K562 (cell line): ENCODE measurements around the gene LTBP1. TPM values are rescaled to one million over a fixed set of nuclear protein-coding genes. Genes with fewer than 3 reads are reported as not detected.

Source experiments
- ATF7 ChIP-seq: fragments of 450-650 bp; IDR thresholded peaks from 2 replicates; pipeline ENCODE4 v1.7.1; 2014; ENCODE audit warnings: mild to moderate bottlenecking, moderate library complexity
- BHLHE40 ChIP-seq: IDR thresholded peaks from 2 replicates; pipeline ENCODE4 v1.6.1; 2011; ENCODE audit warnings: low read length, improper control_type of control experiment
- HIVEP1 ChIP-seq: fragments of 250-450 bp; sonication (Bioruptor Pico); IDR thresholded peaks from 2 replicates; pipeline ENCODE4 v1.4.0; 2020; ENCODE audit warnings: mild to moderate bottlenecking
- ILK ChIP-seq: fragments of 450-650 bp; IDR thresholded peaks from 2 replicates; pipeline ENCODE4 v1.6.1; 2016; ENCODE audit warnings: missing genetic modification characterization, low read depth, mild to moderate bottlenecking, missing compliant biosample characterization, moderate library complexity, borderline replicate concordance
- RBM15 ChIP-seq: fragments of 200-400 bp; formaldehyde crosslinking; IDR thresholded peaks from 2 replicates; pipeline ENCODE4 v1.6.1; 2018; ENCODE audit warnings: mild to moderate bottlenecking, low read length, moderate library complexity; ENCODE audit not compliant: insufficient read depth
- RBM39 ChIP-seq: fragments of 200-400 bp; formaldehyde crosslinking; optimal IDR thresholded peaks from 2 replicates; pipeline ENCODE3; 2018; ENCODE audit warnings: low read depth, low read length
- SAP30 ChIP-seq: fragments of 200-600 bp; sonication (generic); IDR thresholded peaks from 2 replicates; pipeline ENCODE4 v1.6.1; 2012; ENCODE audit warnings: borderline replicate concordance, low read depth, mild to moderate bottlenecking, moderate library complexity, low read length, control low read depth, inconsistent platforms; ENCODE audit not compliant: insufficient read depth, poor library complexity, severe bottlenecking
- ZBED1 ChIP-seq: IDR thresholded peaks from 2 replicates; pipeline ENCODE4 v1.6.1; 2014
- ZBTB7A ChIP-seq: IDR thresholded peaks from 2 replicates; pipeline ENCODE4 v1.6.1; 2011; ENCODE audit warnings: low read depth, mild to moderate bottlenecking, low read length, moderate library complexity, borderline replicate concordance; ENCODE audit not compliant: control insufficient read depth
- ZNF551 ChIP-seq: fragments of 250-450 bp; sonication (Bioruptor Pico); IDR thresholded peaks from 2 replicates; pipeline ENCODE4 v1.5.0; 2021; ENCODE audit warnings: mild to moderate bottlenecking, moderate library complexity
- ZNF780A ChIP-seq: fragments of 250-450 bp; sonication (Bioruptor Pico); IDR thresholded peaks from 2 replicates; pipeline ENCODE4 v1.5.0; 2021; ENCODE audit warnings: mild to moderate bottlenecking
- polyA plus RNA-seq, 8 experiments: library from polyadenylated mRNA; depleted of rRNA in 4 of 8; stranded (reverse) in 5 of 8; unstranded in 3 of 8; fragments of >200 nt; fragmentation: Nextera tagmentation in 2 of 8; fragmentation: Illumina TruSeq in 1 of 8; extraction: Ambion mirVana in 2 of 8; extraction: Trizol in 1 of 8; gene quantifications; 2 replicates each; pipeline versions ENCODE4 v1.2.1 to v1.2.3, GENCODE V29; 2011 to 2014; ENCODE audit warnings: inconsistent platforms in 1 of 8, missing spikeins in 1 of 8
- total RNA-seq, 7 experiments: library from RNA; depleted of rRNA in 6 of 7; stranded (reverse); fragments of >200 nt in 6 of 7; fragmentation: Illumina TruSeq in 2 of 7; extraction: Trizol in 2 of 7; gene quantifications; 2 replicates each; pipeline versions ENCODE4 v1.2.1 to v1.2.3, GENCODE V29; 2011 to 2021; ENCODE audit warnings: low replicate concordance in 1 of 7
- TF ChIP-seq, protein P1 (sequence below): sonication (generic); formaldehyde crosslinking; IDR thresholded peaks from 2 replicates; pipeline ENCODE4 v1.8.1; 2023; ENCODE audit warnings: missing genetic modification reagents, mild to moderate bottlenecking, borderline replicate concordance
- TF ChIP-seq, protein P2 (sequence below): IDR thresholded peaks from 2 replicates; pipeline ENCODE4 v1.6.1; 2014; ENCODE audit warnings: antibody characterized with exemption
- TF ChIP-seq, protein P3 (sequence below), 3 experiments: fragments of 200-800 bp in 1 of 3; sonication (Bioruptor generic) in 1 of 3; sonication (generic) in 1 of 3; formaldehyde crosslinking in 1 of 3; IDR thresholded peaks; 2 replicates each; pipeline versions ENCODE4 v1.6.1 to v1.8.0; 2016 to 2022; ENCODE audit warnings: mild to moderate bottlenecking in 2 of 3, missing compliant biosample characterization in 2 of 3, missing genetic modification characterization in 2 of 3, missing genetic modification reagents in 1 of 3
- TF ChIP-seq, protein P4 (sequence below): fragments of 450-650 bp; formaldehyde crosslinking; IDR thresholded peaks from 2 replicates; pipeline ENCODE4 v1.4.0; 2020; ENCODE audit warnings: mild to moderate bottlenecking, moderate library complexity
- TF ChIP-seq, protein P5 (sequence below), 2 experiments: fragments of 450-650 bp in 1 of 2; sonication (generic) in 1 of 2; formaldehyde crosslinking; conservative IDR thresholded peaks; 2 replicates each; pipeline versions ENCODE4 v1.4.0 to v1.8.1; 2020 to 2022; ENCODE audit warnings: mild to moderate bottlenecking in 1 of 2, missing genetic modification reagents in 1 of 2

LTBP1 gene
- total and polyA plus RNA-seq, 9 of the 15 experiments (the other 6 are each of a cell fraction or from before 2014, with no cell fraction given) = 3.6 to 16.4 (median 8.5) TPM

DNA sequence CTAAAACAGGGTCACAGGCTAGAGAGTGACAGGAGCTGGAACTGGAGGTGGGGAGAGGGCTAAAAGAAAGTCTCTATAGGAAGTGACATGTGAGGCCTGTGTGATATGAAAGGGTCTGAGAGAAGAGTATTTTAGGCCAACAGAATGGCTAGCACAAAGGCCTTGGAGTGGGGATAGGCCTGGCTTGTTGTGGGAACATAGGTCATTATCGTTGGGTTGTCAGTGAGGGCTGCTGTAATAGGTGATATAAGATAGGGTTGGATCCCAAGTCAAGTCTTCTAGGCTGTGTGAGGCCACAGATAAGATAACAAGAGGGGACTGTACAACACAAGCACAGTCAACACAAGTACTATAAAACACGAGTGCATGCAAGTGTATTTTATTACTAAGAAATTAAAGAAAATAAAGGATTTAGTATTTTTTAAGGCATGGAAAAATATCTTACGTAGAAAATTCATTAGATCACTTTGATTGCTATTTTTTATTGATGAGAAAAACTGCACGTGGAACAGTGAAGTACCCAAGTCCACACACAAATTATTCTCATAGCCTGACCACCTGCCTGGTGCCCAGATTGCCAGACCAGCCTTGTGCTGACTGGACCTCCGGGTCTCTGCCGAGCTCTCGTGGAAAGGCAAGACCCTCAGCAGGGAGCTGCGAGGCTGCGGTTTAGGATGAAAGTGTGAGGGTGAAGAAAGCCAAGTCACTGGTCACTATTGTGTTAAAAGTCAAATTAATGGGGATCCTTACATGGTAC lies 14.1 kb downstream of the LTBP1 start (continued):
- TF ChIP-seq, protein P1, sequence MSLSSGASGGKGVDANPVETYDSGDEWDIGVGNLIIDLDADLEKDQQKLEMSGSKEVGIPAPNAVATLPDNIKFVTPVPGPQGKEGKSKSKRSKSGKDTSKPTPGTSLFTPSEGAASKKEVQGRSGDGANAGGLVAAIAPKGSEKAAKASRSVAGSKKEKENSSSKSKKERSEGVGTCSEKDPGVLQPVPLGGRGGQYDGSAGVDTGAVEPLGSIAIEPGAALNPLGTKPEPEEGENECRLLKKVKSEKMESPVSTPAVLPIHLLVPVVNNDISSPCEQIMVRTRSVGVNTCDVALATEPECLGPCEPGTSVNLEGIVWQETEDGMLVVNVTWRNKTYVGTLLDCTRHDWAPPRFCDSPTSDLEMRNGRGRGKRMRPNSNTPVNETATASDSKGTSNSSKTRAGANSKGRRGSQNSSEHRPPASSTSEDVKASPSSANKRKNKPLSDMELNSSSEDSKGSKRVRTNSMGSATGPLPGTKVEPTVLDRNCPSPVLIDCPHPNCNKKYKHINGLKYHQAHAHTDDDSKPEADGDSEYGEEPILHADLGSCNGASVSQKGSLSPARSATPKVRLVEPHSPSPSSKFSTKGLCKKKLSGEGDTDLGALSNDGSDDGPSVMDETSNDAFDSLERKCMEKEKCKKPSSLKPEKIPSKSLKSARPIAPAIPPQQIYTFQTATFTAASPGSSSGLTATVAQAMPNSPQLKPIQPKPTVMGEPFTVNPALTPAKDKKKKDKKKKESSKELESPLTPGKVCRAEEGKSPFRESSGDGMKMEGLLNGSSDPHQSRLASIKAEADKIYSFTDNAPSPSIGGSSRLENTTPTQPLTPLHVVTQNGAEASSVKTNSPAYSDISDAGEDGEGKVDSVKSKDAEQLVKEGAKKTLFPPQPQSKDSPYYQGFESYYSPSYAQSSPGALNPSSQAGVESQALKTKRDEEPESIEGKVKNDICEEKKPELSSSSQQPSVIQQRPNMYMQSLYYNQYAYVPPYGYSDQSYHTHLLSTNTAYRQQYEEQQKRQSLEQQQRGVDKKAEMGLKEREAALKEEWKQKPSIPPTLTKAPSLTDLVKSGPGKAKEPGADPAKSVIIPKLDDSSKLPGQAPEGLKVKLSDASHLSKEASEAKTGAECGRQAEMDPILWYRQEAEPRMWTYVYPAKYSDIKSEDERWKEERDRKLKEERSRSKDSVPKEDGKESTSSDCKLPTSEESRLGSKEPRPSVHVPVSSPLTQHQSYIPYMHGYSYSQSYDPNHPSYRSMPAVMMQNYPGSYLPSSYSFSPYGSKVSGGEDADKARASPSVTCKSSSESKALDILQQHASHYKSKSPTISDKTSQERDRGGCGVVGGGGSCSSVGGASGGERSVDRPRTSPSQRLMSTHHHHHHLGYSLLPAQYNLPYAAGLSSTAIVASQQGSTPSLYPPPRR (CRISPR knock-in tag) = no peak
- TF ChIP-seq RBM15 (no peak), ATF7 (peak; percentile 74), ZNF780A (no peak), ZBTB7A (peak; percentile 70), ZBED1 (0 out of 2 replicates have a peak, but pooled peaks have one; percentile 66), SAP30 (no peak), ZNF551 (CRISPR knock-in tag) (no peak), RBM39 (no peak), BHLHE40 (peak; percentile 62; the same call in 1 of the 2 replicates), ILK (tag) (no peak), HIVEP1 (CRISPR knock-in tag) (no peak)
- TF ChIP-seq, protein P2, sequence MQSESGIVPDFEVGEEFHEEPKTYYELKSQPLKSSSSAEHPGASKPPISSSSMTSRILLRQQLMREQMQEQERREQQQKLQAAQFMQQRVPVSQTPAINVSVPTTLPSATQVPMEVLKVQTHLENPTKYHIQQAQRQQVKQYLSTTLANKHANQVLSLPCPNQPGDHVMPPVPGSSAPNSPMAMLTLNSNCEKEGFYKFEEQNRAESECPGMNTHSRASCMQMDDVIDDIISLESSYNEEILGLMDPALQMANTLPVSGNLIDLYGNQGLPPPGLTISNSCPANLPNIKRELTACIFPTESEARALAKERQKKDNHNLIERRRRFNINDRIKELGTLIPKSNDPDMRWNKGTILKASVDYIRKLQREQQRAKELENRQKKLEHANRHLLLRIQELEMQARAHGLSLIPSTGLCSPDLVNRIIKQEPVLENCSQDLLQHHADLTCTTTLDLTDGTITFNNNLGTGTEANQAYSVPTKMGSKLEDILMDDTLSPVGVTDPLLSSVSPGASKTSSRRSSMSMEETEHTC = 0 out of 2 replicates have a peak, but pooled peaks have one; percentile 28
- TF ChIP-seq, protein P3, sequence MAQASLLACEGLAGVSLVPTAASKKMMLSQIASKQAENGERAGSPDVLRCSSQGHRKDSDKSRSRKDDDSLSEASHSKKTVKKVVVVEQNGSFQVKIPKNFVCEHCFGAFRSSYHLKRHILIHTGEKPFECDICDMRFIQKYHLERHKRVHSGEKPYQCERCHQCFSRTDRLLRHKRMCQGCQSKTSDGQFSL (CRISPR knock-in tag; IDR thresholded peaks at IDR 0.05) = no peak
- TF ChIP-seq, protein P3 (tag; IDR thresholded peaks at IDR 0.05) = no peak
- TF ChIP-seq, protein P4, sequence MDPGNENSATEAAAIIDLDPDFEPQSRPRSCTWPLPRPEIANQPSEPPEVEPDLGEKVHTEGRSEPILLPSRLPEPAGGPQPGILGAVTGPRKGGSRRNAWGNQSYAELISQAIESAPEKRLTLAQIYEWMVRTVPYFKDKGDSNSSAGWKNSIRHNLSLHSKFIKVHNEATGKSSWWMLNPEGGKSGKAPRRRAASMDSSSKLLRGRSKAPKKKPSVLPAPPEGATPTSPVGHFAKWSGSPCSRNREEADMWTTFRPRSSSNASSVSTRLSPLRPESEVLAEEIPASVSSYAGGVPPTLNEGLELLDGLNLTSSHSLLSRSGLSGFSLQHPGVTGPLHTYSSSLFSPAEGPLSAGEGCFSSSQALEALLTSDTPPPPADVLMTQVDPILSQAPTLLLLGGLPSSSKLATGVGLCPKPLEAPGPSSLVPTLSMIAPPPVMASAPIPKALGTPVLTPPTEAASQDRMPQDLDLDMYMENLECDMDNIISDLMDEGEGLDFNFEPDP (CRISPR knock-in tag) = no peak
- TF ChIP-seq, protein P5, sequence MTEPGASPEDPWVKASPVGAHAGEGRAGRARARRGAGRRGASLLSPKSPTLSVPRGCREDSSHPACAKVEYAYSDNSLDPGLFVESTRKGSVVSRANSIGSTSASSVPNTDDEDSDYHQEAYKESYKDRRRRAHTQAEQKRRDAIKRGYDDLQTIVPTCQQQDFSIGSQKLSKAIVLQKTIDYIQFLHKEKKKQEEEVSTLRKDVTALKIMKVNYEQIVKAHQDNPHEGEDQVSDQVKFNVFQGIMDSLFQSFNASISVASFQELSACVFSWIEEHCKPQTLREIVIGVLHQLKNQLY (CRISPR knock-in tag; conservative IDR thresholded peaks at IDR 0.05) = no peak
